Limb (tissue), 2 donors: ENCODE measurements around the gene INSM1.

Source experiments
- DNase-seq, 2 donors: peaks; one replicate each; pipeline ENCODE4 v3.0.0-alpha.2; 2016; ENCODE audit errors: extremely low spot score in 2 of 2

INSM1 gene

DNA sequence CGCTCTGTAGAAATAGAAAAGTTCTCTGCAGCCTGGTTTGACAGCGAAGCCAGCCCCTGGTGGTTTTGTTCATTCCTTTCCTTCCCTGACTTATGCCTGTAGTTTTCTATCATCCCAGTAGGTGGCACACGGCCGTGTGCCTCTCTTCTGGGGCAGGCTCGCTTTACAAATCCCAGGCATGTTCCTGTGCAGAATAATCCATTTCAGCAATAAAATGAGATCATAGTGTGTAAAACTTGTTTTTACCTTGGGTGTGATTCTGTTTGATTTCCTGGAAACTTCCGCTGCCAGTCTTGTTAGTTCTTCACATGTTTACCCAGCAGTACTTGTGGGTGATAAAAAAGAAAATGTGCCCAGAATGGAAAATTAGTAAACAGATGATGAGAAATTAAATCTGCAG, 7.4 kb upstream of the INSM1 start:
- peak; percentile 41 to 63 for DNase-seq

DNA sequence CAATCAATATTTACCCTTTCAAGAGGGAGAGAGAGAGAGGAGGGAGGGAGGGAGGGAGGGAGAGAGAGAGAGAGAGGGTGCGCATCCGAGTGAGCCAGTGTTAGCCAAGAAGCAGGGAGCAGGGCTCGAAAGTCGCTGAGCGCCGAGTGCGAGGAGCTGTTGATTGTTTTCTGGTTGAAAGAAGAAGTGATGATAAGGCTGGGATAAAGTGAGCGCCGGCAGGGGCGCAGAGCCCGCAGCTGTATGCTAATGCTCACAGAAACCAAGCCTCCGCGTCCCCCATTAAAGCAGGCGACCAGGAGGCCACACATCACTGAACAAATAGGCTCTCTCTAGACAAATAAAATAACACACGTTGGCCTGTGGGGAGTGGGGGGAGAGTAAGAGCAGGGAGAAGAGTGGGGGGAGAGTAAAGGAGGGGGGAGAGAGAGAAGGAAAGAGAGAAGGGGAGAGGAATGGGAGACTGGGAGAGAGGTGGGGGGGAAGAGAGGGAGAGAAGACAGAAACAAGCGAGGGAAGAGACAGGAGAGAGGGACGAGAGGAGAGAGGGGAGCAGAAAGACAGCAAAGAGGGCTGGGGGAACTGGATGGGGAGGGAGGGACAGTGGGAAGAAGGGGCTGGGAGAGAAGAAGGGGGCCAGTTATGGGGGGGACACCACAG, 5.0 kb upstream of the INSM1 start:
- DNase-seq, result peak in 1 of 2 donors; percentile 51

DNA sequence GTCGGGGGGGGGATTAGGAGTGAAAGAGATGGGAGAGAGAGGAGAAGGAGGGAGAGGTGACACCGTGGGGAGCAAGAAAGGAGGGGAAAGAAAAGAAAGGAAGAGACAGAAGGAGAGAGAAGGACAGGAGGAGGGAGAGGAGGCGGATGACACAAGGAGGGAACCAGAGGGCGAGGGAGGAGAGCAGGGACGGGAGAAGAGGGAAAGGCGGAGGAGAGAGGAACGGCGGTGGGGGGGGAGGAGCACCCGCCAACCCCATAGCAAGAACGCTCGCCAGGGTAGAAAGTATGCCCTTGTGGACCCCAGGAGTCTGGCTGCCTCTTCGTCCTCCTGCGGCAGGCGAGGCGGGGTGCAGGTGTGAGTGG, 4.5 kb upstream of the INSM1 start:
- DNase-seq, result no peak

DNA sequence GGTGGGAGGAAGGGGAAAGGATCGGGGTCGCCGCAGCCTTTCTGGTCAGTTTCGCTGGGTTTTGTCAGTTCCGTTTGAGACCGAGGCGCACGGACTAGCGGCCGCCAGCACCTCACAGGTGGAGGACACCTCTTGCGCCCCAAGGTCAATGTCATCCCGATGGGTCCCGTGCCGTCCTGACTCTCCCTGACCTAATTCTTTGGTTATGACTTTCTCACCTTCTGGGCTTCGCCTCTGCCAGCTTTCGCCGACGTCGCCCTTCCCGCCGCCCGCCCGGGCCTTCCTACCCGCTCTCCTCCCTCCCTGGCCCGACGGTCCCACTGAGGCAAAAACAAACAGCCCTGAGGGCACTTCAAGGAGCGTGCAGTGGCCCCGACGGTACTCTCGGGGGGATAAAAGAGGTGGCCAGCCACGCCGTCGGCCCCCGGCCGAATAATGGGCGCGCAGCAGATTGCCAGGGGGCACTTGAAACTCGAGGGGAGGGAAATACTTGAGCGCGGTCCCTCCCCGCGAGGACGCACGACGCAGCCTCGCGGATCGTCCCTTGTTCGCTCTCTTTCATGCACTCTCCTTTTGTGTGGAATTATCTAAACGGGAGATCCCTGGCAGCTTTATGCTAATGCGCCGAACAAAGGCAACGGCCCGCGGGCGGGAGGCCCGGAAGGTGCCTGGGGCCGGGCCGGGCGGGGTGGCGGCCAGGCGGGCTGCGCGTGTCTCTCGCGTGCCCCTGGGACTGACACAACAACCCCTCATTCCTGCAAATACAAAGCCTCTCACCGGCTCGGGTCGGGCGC, 3.9 kb upstream of the INSM1 start:
- DNase-seq, result peak in 1 of 2 donors; percentile 44

DNA sequence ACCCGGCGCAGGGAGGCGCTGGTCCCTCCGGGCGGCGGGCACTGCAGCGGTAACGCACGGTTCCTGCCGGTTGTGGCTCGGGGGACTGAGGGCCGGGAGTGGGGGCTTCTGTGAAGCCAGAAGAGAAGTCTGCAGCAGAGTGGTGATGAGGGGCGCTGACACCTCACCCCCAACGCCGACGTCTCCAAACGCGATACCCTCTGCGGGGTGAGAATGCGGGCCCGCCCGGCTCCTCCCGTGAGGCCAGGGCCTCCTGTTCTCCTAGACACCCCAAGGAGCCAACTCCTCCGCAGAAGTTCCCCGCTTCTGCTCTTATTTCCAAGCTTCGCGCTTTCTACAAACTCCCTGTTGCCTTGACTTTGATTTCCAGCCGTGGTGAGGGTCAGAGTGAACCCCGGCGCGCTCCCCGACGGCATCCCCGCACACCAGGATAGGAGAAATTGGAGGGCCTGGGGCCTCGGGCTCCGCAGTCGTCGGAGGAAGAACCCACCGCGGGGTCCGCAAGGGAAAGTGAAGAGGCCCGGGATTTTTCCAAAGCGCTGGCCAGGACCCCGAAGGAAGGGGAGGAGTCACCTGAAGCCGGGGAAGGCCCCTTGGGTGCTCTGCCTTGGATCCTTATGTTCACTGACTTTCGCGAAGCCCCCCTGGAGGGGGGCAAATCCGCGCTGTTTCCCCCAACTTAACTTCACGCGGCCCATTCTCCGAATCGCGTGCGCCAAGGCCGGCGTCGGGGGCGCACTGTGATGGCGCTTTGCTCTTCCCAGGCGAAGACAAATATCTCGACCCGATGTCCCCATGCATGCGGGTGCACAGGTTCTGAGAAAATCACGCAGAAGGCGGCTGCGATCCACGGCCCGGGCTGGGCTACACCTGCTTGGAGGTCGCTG, 3.1 kb upstream of the INSM1 start:
- DNase-seq, result peak in 1 of 2 donors; percentile 40

- no peak for DNase-seq
These were observed 2.3 kb upstream of the INSM1 start for GRCh38 chr20:20365480-20366161.

DNA sequence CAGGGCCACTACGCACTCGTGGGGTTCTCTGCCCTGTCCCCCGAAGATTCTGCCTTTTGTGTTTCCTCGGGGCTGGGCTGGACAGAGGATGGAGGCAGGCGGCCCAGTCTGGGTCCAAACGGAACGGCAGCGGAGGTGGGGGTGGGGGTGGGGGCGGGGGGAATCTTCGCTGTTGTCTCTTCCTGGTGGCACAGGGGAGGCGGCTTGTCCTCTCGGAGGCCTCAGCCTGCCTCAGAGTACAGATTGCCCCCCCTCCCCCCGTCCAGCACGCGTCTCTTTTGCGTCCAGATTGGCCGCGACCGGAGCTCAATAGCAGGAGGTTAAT, 1.4 kb upstream of the INSM1 start:
- no peak for DNase-seq

- DNase-seq, result peak in 1 of 2 donors; percentile 62
These were observed 879 bp upstream of the INSM1 start for GRCh38 chr20:20366876-20367574.

DNA sequence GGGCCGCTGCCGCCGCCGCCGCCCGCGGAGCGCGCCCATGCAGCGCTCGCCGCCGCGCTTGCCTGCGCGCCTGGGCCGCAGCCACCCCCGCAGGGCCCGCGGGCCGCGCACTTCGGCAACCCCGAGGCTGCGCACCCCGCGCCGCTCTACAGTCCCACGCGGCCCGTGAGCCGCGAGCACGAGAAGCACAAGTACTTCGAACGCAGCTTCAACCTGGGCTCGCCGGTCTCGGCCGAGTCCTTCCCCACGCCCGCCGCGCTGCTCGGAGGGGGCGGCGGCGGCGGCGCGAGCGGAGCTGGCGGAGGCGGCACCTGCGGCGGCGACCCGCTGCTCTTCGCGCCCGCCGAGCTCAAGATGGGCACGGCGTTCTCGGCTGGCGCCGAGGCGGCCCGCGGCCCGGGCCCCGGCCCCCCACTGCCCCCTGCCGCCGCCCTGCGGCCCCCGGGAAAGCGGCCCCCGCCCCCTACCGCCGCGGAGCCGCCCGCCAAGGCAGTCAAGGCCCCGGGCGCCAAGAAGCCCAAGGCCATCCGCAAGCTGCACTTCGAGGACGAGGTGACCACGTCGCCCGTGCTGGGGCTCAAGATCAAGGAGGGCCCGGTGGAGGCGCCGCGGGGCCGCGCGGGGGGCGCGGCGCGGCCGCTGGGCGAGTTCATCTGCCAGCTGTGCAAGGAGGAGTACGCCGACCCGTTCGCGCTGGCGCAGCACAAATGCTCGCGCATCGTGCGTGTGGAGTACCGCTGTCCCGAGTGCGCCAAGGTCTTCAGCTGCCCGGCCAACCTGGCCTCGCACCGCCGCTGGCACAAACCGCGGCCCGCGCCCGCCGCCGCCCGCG, 730 bp downstream of the INSM1 start:
- peak in 1 of 2 donors; percentile 56 for DNase-seq

- peak in 1 of 2 donors; percentile 55 for DNase-seq
These were observed 1.6 kb downstream of the INSM1 start for GRCh38 chr20:20369250-20370093.

DNA sequence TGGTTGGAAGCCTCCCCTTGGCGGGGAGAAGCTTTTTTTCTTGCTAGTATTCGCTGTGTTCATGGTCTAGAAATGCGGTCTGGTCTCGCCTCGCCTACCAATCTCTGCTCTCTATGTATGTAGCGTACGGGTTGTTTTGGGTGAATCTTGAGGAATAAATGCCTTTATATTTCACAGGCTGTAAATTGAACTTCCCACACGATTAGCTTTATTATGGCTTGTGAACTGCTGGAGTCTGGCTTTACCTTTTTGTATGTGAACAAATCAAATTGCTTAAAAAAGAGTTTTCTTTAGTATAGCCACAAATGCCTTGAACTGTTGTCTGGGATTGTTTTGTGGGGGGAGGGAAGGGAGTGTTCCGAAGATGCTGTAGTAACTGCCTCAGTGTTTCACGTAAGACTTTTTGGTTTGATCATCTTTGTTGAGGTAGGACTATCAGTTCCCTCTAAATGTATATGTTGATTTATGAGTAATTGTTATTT, 2.2 kb downstream of the INSM1 start:
- no peak for DNase-seq

DNA sequence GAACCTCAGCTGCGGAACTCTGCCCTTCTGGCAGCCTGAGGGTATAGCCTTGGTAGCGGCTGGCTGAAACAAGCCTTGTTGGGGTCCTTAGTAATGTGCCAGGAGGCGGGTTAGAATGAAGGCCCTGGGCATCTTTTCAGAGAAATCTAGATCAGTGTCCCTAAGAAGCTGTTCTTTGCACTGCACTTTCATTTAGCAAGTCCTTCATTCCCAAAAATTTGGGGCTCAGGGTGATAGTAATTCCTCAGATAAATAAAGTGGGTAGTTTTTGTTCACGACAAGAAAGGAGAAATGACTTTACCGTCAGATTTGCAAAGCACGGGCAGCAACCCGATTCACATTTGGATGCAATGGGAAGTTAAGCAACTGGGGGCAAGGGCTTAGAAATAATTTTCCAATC, 3.2 kb downstream of the INSM1 start:
- DNase-seq, result no peak

DNA sequence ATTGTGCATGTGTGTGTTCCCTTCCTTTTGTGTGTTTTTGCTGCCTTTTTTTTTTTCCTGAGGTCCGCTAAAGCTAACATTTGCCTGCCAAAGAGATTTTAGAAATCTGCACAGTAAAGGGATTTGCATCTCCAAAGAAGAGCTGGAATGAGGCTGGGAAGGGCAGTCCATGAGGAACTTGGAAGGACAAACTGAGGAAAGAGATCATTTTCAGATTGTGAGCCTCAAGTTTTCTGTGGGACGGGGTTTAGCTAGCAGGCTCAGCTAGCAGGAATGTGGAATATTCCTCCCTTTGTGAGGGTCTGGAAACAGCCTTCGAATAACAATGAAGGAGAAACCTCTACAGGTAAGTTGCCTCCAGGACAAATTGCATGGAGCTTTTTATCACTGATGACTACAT, 3.8 kb downstream of the INSM1 start:
- no peak for DNase-seq

- no peak for DNase-seq
These were observed 5.2 kb downstream of the INSM1 start for GRCh38 chr20:20373091-20373571.

DNA sequence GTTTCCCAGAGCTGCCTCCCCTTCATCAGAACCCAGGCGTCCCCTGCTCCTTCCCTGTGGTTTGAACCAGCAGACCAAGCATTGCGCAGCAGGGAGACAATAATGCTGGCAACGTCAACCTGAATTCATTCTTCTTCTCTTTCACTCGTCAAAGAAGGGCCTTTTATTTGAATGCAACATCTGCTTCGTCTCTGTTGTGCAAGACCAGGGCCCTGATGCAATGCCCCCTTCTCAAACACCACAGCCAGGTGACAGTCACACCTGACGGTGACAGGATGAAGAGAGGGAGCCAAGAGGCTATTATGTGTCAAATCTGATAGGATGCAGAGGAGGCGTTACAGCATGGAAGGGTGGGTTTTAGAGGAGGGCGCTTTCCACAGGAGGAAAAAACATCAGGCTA, 8.0 kb downstream of the INSM1 start:
- no peak for DNase-seq

- no peak for DNase-seq
These were observed 18.3 kb downstream of the INSM1 start for GRCh38 chr20:20386192-20386591.

DNA sequence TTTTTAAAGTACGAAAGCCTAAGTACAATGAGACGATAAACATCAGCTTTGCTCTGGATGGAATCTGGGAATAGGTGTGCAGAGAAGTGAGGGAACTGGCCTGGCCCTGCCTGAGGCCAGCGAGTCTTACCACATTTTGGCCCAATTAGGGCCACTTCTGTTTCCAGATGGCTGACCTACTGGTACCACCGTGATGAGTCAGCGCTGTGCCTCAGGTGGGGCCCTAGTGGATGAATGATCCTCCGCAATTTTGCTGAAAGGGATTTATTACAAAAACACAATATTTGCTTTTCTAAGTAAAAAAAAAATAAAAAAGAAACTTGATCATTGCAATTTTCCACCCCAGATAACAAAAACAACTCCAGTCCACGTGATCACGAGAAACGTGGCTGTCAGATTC, 22.5 kb downstream of the INSM1 start:
- no peak for DNase-seq

GRCh38 chr20:20391115-20391514, 23.2 kb downstream of the INSM1 start:
- DNase-seq, result no peak

DNA sequence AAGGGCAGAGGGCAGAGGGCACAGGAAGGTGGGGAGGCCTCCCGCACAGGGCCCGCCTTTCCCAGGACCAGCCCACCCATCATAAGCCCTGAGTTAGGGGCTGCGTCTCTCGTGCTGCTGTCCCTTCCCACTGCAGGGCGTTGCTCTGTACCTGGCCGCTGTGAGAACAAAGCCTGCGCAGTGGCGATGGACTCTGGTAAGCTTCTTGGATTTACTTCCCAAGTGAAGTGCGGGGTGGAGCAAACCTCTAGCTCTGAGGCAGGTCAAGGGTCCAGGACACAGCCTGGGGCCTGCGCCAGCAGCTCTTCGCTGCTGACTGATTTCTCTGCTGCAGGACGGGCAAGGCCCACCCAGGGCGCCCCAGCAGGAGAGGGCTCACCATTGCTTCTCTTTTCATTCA, 23.9 kb downstream of the INSM1 start:
- DNase-seq, result no peak
